Activated CD4-positive, alpha-beta T cell treated with anti-CD3 and anti-CD28 coated beads, Interleukin-2, amount 10 ng/mL, durations not matched to agents 7 days and 5 days (primary cell): ENCODE results near the gene MGME1. TPM values are rescaled to one million over a fixed set of nuclear protein-coding genes. Genes with fewer than 3 reads are reported as not detected.
A peak's percentile ranks its signal among the peaks of the same experiment; 100 is the strongest.

Source experiments
- CTCF ChIA-PET: fragments of 350-600 bp; sonication (Branson Sonifier 250); formaldehyde crosslinking; loops from one replicate; lab custom pipeline; 2021; ENCODE audit warnings: antibody characterized with exemption; lab: Charles Lee
- POLR2A ChIA-PET: fragments of 350-600 bp; sonication (Branson Sonifier 250); formaldehyde crosslinking; loops from one replicate; lab custom pipeline; 2021; ENCODE audit warnings: antibody characterized with exemption; lab: Charles Lee
- DNase-seq: peaks from one replicate; pipeline ENCODE4 v3.0.0-alpha.2; 2020
- H3K27ac Mint-ChIP-seq: one replicate; pipeline ENCODE4 v1.8.0; 2021; ENCODE audit warnings: mild to moderate bottlenecking, moderate library complexity, mixed read lengths
- H3K27me3 Mint-ChIP-seq: one replicate; pipeline ENCODE4 v1.8.0; 2021; ENCODE audit warnings: mixed read lengths
- H3K36me3 Mint-ChIP-seq: one replicate; pipeline ENCODE4 v1.8.0; 2021; ENCODE audit warnings: low read depth, mixed read lengths
- H3K4me1 Mint-ChIP-seq: one replicate; pipeline ENCODE4 v1.8.0; 2021; ENCODE audit warnings: mixed read lengths
- H3K4me3 Mint-ChIP-seq: one replicate; pipeline ENCODE4 v1.8.0; 2021; ENCODE audit warnings: mild to moderate bottlenecking, moderate library complexity, mixed read lengths
- H3K9me3 Mint-ChIP-seq: one replicate; pipeline ENCODE4 v1.8.0; 2021; ENCODE audit warnings: mixed read lengths
- total RNA-seq, 2 experiments: library from RNA; stranded (reverse); gene quantifications; one replicate each; pipeline ENCODE4 v1.2.3, GENCODE V29; 2021

MGME1 gene
- total RNA-seq, 2 experiments from 2014 or later: 36.8 to 41.5 TPM

GRCh38 chr20:17965042-17965697 is 3.6 kb upstream of the MGME1 start:
- ChIA-PET CTCF (interaction anchor here (0.6 to 3.5 kb wide), 9 partner anchors 9 to 360 kb away, joined by 3 to 31 read pairs (median 4); partner anchors contain the start of gene RRBP1), POLR2A (interaction anchor here (1.0 kb wide), 1 partner anchor 10 kb away, joined by 4 read pairs; no protein-coding TSS in a partner anchor)
- DNase-seq: no peak
- Mint-ChIP-seq H3K4me1 (peaks cover 59% of the 10 kb centered on the region), H3K9me3 (peaks cover 5% of the 10 kb centered on the region), H3K36me3 (peaks cover 75% of the 10 kb centered on the region), H3K27ac (peak overlapping the region; percentile 95), H3K27me3 (no peaks in the 10 kb centered on the region), H3K4me3 (peak overlapping the region; percentile 99)

GRCh38 chr20:17966432-17967310 is 2.1 kb upstream of the MGME1 start:
- peak; percentile 50 for DNase-seq
- Mint-ChIP-seq H3K4me3 (peak overlapping the region; percentile 99), H3K36me3 (peaks cover 77% of the 10 kb centered on the region)

GRCh38 chr20:17967521-17968365 is 1.1 kb upstream of the MGME1 start:
- peaks cover 5% of the 10 kb centered on the region for H3K9me3 Mint-ChIP-seq
- POLR2A ChIA-PET: interaction anchor here (1.1 to 1.3 kb wide), 2 partner anchors 25 to 51 kb away, joined by 3 to 4 read pairs; no protein-coding TSS in a partner anchor
- H3K4me1 Mint-ChIP-seq: peaks cover 54% of the 10 kb centered on the region
- peak overlapping the region; percentile 99 for H3K4me3 Mint-ChIP-seq
- H3K36me3 Mint-ChIP-seq: peaks cover 78% of the 10 kb centered on the region
- CTCF ChIA-PET: interaction anchor here (0.6 to 3.5 kb wide), 7 partner anchors 9 to 644 kb away, joined by 3 to 31 read pairs (median 5); partner anchors contain the start of gene RRBP1
- peak overlapping the region; percentile 95 for H3K27ac Mint-ChIP-seq
- H3K27me3 Mint-ChIP-seq: no peaks in the 10 kb centered on the region
- DNase-seq: no peak

More at GRCh38 chr20:17966432-17967310, 2.1 kb upstream of the MGME1 start:
- peak overlapping the region; percentile 95 for H3K27ac Mint-ChIP-seq
- POLR2A ChIA-PET: interaction anchor here (0.6 to 1.3 kb wide), 6 partner anchors 19 to 477 kb away, joined by 3 to 5 read pairs (median 4); no protein-coding TSS in a partner anchor
- CTCF ChIA-PET: interaction anchor here (0.6 to 3.5 kb wide), 9 partner anchors 8 to 645 kb away, joined by 3 to 31 read pairs (median 3); partner anchors contain the start of gene RRBP1
- no peaks in the 10 kb centered on the region for H3K27me3 Mint-ChIP-seq
- peaks cover 5% of the 10 kb centered on the region for H3K9me3 Mint-ChIP-seq
- H3K4me1 Mint-ChIP-seq: peaks cover 53% of the 10 kb centered on the region

GRCh38 chr20:17969278-17969883 is 563 bp downstream of the MGME1 start:
- CTCF ChIA-PET: interaction anchor here (0.5 to 1.6 kb wide), 9 partner anchors 10 to 40 kb away, joined by 3 to 6 read pairs (median 3); no protein-coding TSS in a partner anchor
- peak overlapping the region; percentile 95 for H3K27ac Mint-ChIP-seq

GRCh38 chr20:17969884-17970409 is 1.1 kb downstream of the MGME1 start:
- H3K27me3 Mint-ChIP-seq: no peaks in the 10 kb centered on the region
- H3K4me1 Mint-ChIP-seq: peaks cover 51% of the 10 kb centered on the region
- H3K36me3 Mint-ChIP-seq: peaks cover 71% of the 10 kb centered on the region
- no peaks in the 10 kb centered on the region for H3K9me3 Mint-ChIP-seq
- ChIA-PET POLR2A (interaction anchor here (0.7 to 1.0 kb wide), 2 partner anchors 11 to 23 kb away, joined by 3 to 4 read pairs; no protein-coding TSS in a partner anchor), CTCF (interaction anchor here (0.6 to 1.3 kb wide), 6 partner anchors 10 to 39 kb away, joined by 3 to 6 read pairs (median 4); no protein-coding TSS in a partner anchor)
- H3K4me3 Mint-ChIP-seq: peak overlapping the region; percentile 99
- H3K27ac Mint-ChIP-seq: peak overlapping the region; percentile 95
- DNase-seq: peak; percentile 58

More at GRCh38 chr20:17969278-17969883, 563 bp downstream of the MGME1 start:
- DNase-seq: peak; percentile 48
- Mint-ChIP-seq H3K36me3 (peaks cover 73% of the 10 kb centered on the region), H3K9me3 (no peaks in the 10 kb centered on the region), H3K27me3 (no peaks in the 10 kb centered on the region), H3K4me1 (peaks cover 54% of the 10 kb centered on the region), H3K4me3 (peak overlapping the region; percentile 99)
- POLR2A ChIA-PET: interaction anchor here (0.7 to 1.0 kb wide), 2 partner anchors 11 to 23 kb away, joined by 3 to 4 read pairs; no protein-coding TSS in a partner anchor

- peak overlapping the region; percentile 99 for H3K4me3 Mint-ChIP-seq
- no peaks in the 10 kb centered on the region for H3K9me3 Mint-ChIP-seq
- H3K27ac Mint-ChIP-seq: peak overlapping the region; percentile 68
- H3K4me1 Mint-ChIP-seq: peaks cover 50% of the 10 kb centered on the region
- POLR2A ChIA-PET: interaction anchor here (0.6 kb wide), 1 partner anchor 21 kb away, joined by 4 read pairs; no protein-coding TSS in a partner anchor
- CTCF ChIA-PET: interaction anchor here (1.1 to 1.5 kb wide), 3 partner anchors 24 to 289 kb away, joined by 3 to 4 read pairs (median 3); no protein-coding TSS in a partner anchor
- no peak for DNase-seq
- H3K27me3 Mint-ChIP-seq: no peaks in the 10 kb centered on the region
- H3K36me3 Mint-ChIP-seq: peaks cover 68% of the 10 kb centered on the region
Observed at GRCh38 chr20:17971300-17972013, 2.6 kb downstream of the MGME1 start.

GRCh38 chr20:17972121-17972520 is 3.3 kb downstream of the MGME1 start:
- Mint-ChIP-seq H3K9me3 (no peaks in the 10 kb centered on the region), H3K27ac (peak overlapping the region; percentile 69), H3K36me3 (peaks cover 66% of the 10 kb centered on the region), H3K27me3 (no peaks in the 10 kb centered on the region), H3K4me3 (peak overlapping the region; percentile 99), H3K4me1 (peaks cover 50% of the 10 kb centered on the region)
- ChIA-PET POLR2A (no interaction called here), CTCF (interaction anchor here (1.5 kb wide), 1 partner anchor 290 kb away, joined by 3 read pairs; no protein-coding TSS in a partner anchor)
- no peak for DNase-seq

- ChIA-PET CTCF (interaction anchor here (1.0 to 1.4 kb wide), 3 partner anchors 9 to 18 kb away, joined by 3 to 4 read pairs (median 3); no protein-coding TSS in a partner anchor), POLR2A (no interaction called here)
- Mint-ChIP-seq H3K27ac (peak overlapping the region; percentile 2), H3K27me3 (no peaks in the 10 kb centered on the region), H3K9me3 (no peaks in the 10 kb centered on the region), H3K4me1 (peaks cover 42% of the 10 kb centered on the region), H3K4me3 (no peak overlapping the region), H3K36me3 (peaks cover 53% of the 10 kb centered on the region)
- DNase-seq: no peak
Observed at GRCh38 chr20:17976305-17976704, 7.5 kb downstream of the MGME1 start.

GRCh38 chr20:17985388-17986018 is 16.7 kb downstream of the MGME1 start:
- H3K27ac Mint-ChIP-seq: no peak overlapping the region
- H3K9me3 Mint-ChIP-seq: no peaks in the 10 kb centered on the region
- peaks cover 27% of the 10 kb centered on the region for H3K4me1 Mint-ChIP-seq
- no peak for DNase-seq
- ChIA-PET CTCF (interaction anchor here (0.6 to 1.2 kb wide), 5 partner anchors 9 to 994 kb away, joined by 3 to 4 read pairs (median 3); no protein-coding TSS in a partner anchor), POLR2A (interaction anchor here (0.6 kb wide), 1 partner anchor 19 kb away, joined by 3 read pairs; no protein-coding TSS in a partner anchor)
- H3K36me3 Mint-ChIP-seq: peaks cover 56% of the 10 kb centered on the region
- H3K4me3 Mint-ChIP-seq: no peak overlapping the region
- H3K27me3 Mint-ChIP-seq: no peaks in the 10 kb centered on the region

GRCh38 chr20:17987988-17988387 is 19.2 kb downstream of the MGME1 start:
- CTCF ChIA-PET: interaction anchor here (0.7 to 1.4 kb wide), 2 partner anchors 12 to 54 kb away, joined by 3 to 4 read pairs; no protein-coding TSS in a partner anchor

More at GRCh38 chr20:17987988-17988387, 19.2 kb downstream of the MGME1 start:
- peaks cover 38% of the 10 kb centered on the region for H3K4me1 Mint-ChIP-seq
- DNase-seq: peak; percentile 47
- H3K4me3 Mint-ChIP-seq: no peak overlapping the region
- H3K27me3 Mint-ChIP-seq: no peaks in the 10 kb centered on the region
- peak overlapping the region; percentile 57 for H3K27ac Mint-ChIP-seq
- H3K36me3 Mint-ChIP-seq: peaks cover 56% of the 10 kb centered on the region
- H3K9me3 Mint-ChIP-seq: no peaks in the 10 kb centered on the region
- POLR2A ChIA-PET: interaction anchor here (0.6 kb wide), 1 partner anchor 9 kb away, joined by 3 read pairs; no protein-coding TSS in a partner anchor
